ENCODE data around the gene RALGAPA2. TPM values are rescaled to one million over a fixed set of nuclear protein-coding genes. Genes with fewer than 3 reads are reported as not detected.

RALGAPA2 gene
- total RNA-seq, 1 donor, result 6.2 TPM

DNA sequence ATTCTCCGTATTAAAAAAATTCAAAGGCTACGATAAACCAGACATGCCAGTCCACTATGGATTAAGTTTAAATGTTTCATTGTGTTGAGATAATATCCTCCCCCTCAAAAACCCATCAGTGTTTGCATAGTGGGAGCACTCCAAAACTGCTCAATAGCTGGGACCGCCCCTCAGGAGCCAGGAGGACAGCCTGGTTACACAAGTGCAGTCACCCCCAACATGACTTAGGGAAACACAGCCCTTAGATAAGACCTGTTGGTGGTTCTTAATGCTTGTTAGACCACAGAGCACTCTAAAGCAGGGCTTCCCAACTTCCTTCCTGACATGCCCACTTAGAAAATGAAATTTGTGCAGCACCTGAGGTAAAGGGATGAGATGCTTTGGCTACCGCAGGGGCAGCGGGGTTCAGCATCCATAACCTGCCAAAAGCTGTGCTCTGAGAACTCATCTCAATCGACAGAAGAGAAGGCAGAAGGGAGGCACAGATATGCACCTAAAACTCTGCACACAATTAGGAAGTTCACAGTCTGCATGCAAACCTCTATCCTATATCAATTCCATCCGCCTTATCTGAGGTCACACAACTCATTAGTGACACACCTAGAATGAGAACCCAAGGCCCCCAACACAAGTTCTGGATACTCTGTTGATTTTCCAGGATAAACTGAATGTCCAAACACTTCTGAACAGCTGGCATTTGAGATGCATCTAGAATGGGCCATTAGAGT is 74.3 kb downstream of the RALGAPA2 start:
- no peak for DNase-seq (ENCODE audit: insufficient read length, low spot score, missing footprints)
- no peaks in the 10 kb centered on the region for H3K79me2 ChIP-seq (ENCODE audit: insufficient read depth, low read length)
- H4K20me1 ChIP-seq (ENCODE audit: insufficient read depth, low read length), result no peaks in the 10 kb centered on the region
- TF ChIP-seq, protein P1, sequence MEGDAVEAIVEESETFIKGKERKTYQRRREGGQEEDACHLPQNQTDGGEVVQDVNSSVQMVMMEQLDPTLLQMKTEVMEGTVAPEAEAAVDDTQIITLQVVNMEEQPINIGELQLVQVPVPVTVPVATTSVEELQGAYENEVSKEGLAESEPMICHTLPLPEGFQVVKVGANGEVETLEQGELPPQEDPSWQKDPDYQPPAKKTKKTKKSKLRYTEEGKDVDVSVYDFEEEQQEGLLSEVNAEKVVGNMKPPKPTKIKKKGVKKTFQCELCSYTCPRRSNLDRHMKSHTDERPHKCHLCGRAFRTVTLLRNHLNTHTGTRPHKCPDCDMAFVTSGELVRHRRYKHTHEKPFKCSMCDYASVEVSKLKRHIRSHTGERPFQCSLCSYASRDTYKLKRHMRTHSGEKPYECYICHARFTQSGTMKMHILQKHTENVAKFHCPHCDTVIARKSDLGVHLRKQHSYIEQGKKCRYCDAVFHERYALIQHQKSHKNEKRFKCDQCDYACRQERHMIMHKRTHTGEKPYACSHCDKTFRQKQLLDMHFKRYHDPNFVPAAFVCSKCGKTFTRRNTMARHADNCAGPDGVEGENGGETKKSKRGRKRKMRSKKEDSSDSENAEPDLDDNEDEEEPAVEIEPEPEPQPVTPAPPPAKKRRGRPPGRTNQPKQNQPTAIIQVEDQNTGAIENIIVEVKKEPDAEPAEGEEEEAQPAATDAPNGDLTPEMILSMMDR (IDR thresholded peaks at IDR 0.05; ENCODE audit: extremely low read depth, low read depth, low read length), result no peak
- H3K4me2 ChIP-seq (ENCODE audit: insufficient read depth, low read length), result no peak overlapping the region
- H3K27ac ChIP-seq (ENCODE audit: low read depth, low read length), result no peak overlapping the region
- no peak overlapping the region for H3K4me3 ChIP-seq (ENCODE audit: insufficient read depth, low read length)
- H2AFZ ChIP-seq (ENCODE audit: low read length), result no peak overlapping the region
- H3K4me1 ChIP-seq (ENCODE audit: insufficient read depth, low read length), result no peaks in the 10 kb centered on the region
- H3K27me3 ChIP-seq (ENCODE audit: insufficient read depth, low read length), result no peaks in the 10 kb centered on the region
- H3K36me3 ChIP-seq (ENCODE audit: insufficient read depth, low read length), result no peaks in the 10 kb centered on the region
- no peaks in the 10 kb centered on the region for H3K9me3 ChIP-seq (ENCODE audit: low read depth, low read length)

DNA sequence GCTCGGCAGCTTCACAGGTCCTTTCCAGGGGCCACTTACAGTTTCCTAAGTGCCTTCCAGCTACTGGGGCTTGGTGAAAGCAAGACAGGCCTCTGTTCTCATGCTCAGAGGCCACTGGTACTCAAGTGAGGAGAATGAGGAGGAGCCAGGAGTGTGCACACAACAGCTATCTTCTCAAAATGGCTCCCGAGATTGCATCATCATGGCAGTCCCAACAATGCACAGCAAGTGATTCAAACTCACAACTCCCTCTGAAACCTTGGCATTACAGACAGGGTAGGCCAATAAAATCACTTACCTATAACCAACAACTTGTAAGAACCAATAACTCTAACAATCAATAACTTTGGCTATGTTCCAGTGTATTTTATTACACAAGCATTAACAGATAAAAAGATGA is 77.4 kb downstream of the RALGAPA2 start:
- Histone ChIP-seq H3K4me2 (ENCODE audit: insufficient read depth, low read length) (no peak overlapping the region), H2AFZ (ENCODE audit: low read length) (no peak overlapping the region), H3K27me3 (ENCODE audit: insufficient read depth, low read length) (no peaks in the 10 kb centered on the region), H3K79me2 (ENCODE audit: insufficient read depth, low read length) (no peaks in the 10 kb centered on the region), H3K36me3 (ENCODE audit: insufficient read depth, low read length) (no peaks in the 10 kb centered on the region), H3K27ac (ENCODE audit: low read depth, low read length) (no peak overlapping the region), H3K4me3 (ENCODE audit: insufficient read depth, low read length) (no peak overlapping the region), H3K9me3 (ENCODE audit: low read depth, low read length) (no peaks in the 10 kb centered on the region), H3K4me1 (ENCODE audit: insufficient read depth, low read length) (no peaks in the 10 kb centered on the region), H4K20me1 (ENCODE audit: insufficient read depth, low read length) (no peaks in the 10 kb centered on the region)
- DNase-seq (ENCODE audit: insufficient read length, low spot score, missing footprints), result no peak
- TF ChIP-seq, protein P1 (IDR thresholded peaks at IDR 0.05; ENCODE audit: extremely low read depth, low read depth, low read length), result no peak

DNA sequence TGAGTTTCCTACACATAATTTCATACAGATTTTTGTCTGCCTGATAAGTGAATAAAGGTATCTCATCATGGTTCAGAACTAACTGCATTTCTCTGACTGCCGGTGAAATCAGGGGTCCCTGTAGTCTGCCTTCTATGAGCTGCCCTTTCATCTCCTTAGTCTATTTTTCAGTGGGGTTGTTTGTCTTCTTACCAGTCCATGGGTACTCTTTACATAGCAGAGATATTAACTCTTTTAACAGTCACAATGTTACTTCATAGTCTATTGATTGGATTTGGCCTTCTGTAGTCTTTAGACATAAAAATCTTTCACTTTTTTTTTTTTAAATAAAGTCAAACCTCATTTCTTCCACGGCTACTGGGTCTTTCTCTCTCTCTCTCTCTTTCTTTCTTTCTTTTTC is 79.8 kb downstream of the RALGAPA2 start:
- H3K4me1 ChIP-seq (ENCODE audit: insufficient read depth, low read length), result no peaks in the 10 kb centered on the region
- no peaks in the 10 kb centered on the region for H3K79me2 ChIP-seq (ENCODE audit: insufficient read depth, low read length)
- H3K9me3 ChIP-seq (ENCODE audit: low read depth, low read length), result no peaks in the 10 kb centered on the region
- TF ChIP-seq, protein P1 (IDR thresholded peaks at IDR 0.05; ENCODE audit: extremely low read depth, low read depth, low read length), result no peak
- H2AFZ ChIP-seq (ENCODE audit: low read length), result no peak overlapping the region
- H3K4me2 ChIP-seq (ENCODE audit: insufficient read depth, low read length), result no peak overlapping the region
- H4K20me1 ChIP-seq (ENCODE audit: insufficient read depth, low read length), result no peaks in the 10 kb centered on the region
- H3K27me3 ChIP-seq (ENCODE audit: insufficient read depth, low read length), result no peaks in the 10 kb centered on the region
- no peak overlapping the region for H3K27ac ChIP-seq (ENCODE audit: low read depth, low read length)
- H3K36me3 ChIP-seq (ENCODE audit: insufficient read depth, low read length), result no peaks in the 10 kb centered on the region
- H3K4me3 ChIP-seq (ENCODE audit: insufficient read depth, low read length), result no peak overlapping the region
- no peak for DNase-seq (ENCODE audit: insufficient read length, low spot score, missing footprints)

DNA sequence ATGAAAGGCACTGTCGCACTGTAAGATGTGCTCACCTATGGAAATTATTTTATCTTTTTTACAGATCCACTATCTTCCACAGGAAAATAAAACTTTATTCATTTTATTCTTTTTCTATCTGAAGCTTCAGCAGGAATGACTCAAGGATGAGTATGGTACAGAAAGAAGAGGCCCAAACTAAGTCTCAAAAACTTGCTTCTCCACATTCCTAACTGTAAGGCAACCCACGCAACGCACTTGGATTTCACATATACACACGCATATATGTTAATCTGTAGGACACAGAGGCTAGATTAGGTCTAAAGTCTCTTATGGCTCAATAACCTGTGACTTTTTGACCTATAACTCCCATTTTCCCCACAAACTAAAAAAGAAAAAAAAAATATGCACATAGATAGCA is 81.9 kb downstream of the RALGAPA2 start:
- H3K4me2 ChIP-seq (ENCODE audit: insufficient read depth, low read length), result no peak overlapping the region
- H3K27me3 ChIP-seq (ENCODE audit: insufficient read depth, low read length), result no peaks in the 10 kb centered on the region
- H4K20me1 ChIP-seq (ENCODE audit: insufficient read depth, low read length), result no peaks in the 10 kb centered on the region
- no peak overlapping the region for H3K27ac ChIP-seq (ENCODE audit: low read depth, low read length)
- H2AFZ ChIP-seq (ENCODE audit: low read length), result no peak overlapping the region
- TF ChIP-seq, protein P1 (IDR thresholded peaks at IDR 0.05; ENCODE audit: extremely low read depth, low read depth, low read length), result no peak
- no peak overlapping the region for H3K4me3 ChIP-seq (ENCODE audit: insufficient read depth, low read length)
- H3K36me3 ChIP-seq (ENCODE audit: insufficient read depth, low read length), result no peaks in the 10 kb centered on the region
- no peak for DNase-seq (ENCODE audit: insufficient read length, low spot score, missing footprints)
- H3K9me3 ChIP-seq (ENCODE audit: low read depth, low read length), result no peaks in the 10 kb centered on the region
- no peaks in the 10 kb centered on the region for H3K79me2 ChIP-seq (ENCODE audit: insufficient read depth, low read length)
- no peaks in the 10 kb centered on the region for H3K4me1 ChIP-seq (ENCODE audit: insufficient read depth, low read length)

All from osteoblast (primary cell).